ENCODE results near the gene SLC25A43. TPM values are rescaled to one million over a fixed set of nuclear protein-coding genes. Genes with fewer than 3 reads are reported as not detected.
"Not testable (repeated sequence)": the region's sequence is repeated elsewhere in the genome, so short reads cannot be mapped to it uniquely, and the experiment has no call there.

SLC25A43 gene
- total and polyA plus RNA-seq, 4 donors = 1.9 to 13.3 (median 4.8) TPM

GRCh38 chrX:119381349-119381944, 17.7 kb upstream of the SLC25A43 start:
- 48% methylated on average over 1 of the region's 1 CpG for WGBS (ENCODE audit: insufficient coverage)
- H3K4me3 ChIP-seq (ENCODE audit: low read depth, low read length) = no peak overlapping the region
- H3K27me3 ChIP-seq (ENCODE audit: control insufficient read depth, insufficient read depth, low read length) = no peaks in the 10 kb centered on the region
- H3K9me3 ChIP-seq (ENCODE audit: control insufficient read depth, insufficient read depth, low read length) = no peaks in the 10 kb centered on the region
- H3K4me1 ChIP-seq (ENCODE audit: control insufficient read depth, insufficient read depth, low read length) = no peaks in the 10 kb centered on the region
- DNase-seq (ENCODE audit: low read depth in 4 of 6, low spot score in 6 of 6) = no peak
- no peaks in the 10 kb centered on the region for H3K36me3 ChIP-seq (ENCODE audit: control insufficient read depth, insufficient read depth, low read length)
- no peak overlapping the region for H3K27ac ChIP-seq (ENCODE audit: low read depth, low read length)

DNA sequence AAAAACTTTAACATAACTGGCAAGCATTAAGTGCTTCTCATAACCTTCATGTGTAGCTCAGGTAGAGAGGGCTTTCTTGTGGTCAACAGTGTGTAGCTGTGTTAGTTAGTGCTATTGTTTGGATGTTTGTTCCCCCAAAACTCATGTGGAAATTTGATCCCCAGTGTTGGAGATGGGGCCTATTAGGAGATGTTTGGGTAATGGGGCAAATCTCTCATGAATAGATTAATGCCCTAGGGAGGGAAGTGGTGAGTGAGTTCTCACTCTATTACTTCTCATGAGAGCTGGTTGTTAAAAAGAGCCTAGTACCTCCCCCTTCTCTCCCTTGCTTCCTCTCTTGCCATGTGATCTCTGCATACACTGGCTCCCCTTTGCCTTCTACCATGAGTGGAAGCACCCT, 16.5 kb upstream of the SLC25A43 start:
- H3K4me1 ChIP-seq (ENCODE audit: control insufficient read depth, insufficient read depth, low read length) = no peaks in the 10 kb centered on the region
- H3K4me3 ChIP-seq (ENCODE audit: low read depth, low read length) = no peak overlapping the region
- no peaks in the 10 kb centered on the region for H3K9me3 ChIP-seq (ENCODE audit: control insufficient read depth, insufficient read depth, low read length)
- H3K27ac ChIP-seq (ENCODE audit: low read depth, low read length) = no peak overlapping the region
- no peaks in the 10 kb centered on the region for H3K27me3 ChIP-seq (ENCODE audit: control insufficient read depth, insufficient read depth, low read length)
- DNase-seq (ENCODE audit: low read depth in 4 of 6, low spot score in 6 of 6) = no peak
- no peaks in the 10 kb centered on the region for H3K36me3 ChIP-seq (ENCODE audit: control insufficient read depth, insufficient read depth, low read length)

GRCh38 chrX:119386685-119387084, 12.5 kb upstream of the SLC25A43 start:
- H3K4me3 ChIP-seq (ENCODE audit: low read depth, low read length); H3K9me3 ChIP-seq (ENCODE audit: control insufficient read depth, insufficient read depth, low read length); H3K4me1 ChIP-seq (ENCODE audit: control insufficient read depth, insufficient read depth, low read length); H3K27me3 ChIP-seq (ENCODE audit: control insufficient read depth, insufficient read depth, low read length); H3K27ac ChIP-seq (ENCODE audit: low read depth, low read length); DNase-seq (ENCODE audit: low read depth in 4 of 6, low spot score in 6 of 6); H3K36me3 ChIP-seq (ENCODE audit: control insufficient read depth, insufficient read depth, low read length): not testable (repeated sequence)
- 60% methylated on average over 2 of the region's 4 CpGs for WGBS (ENCODE audit: insufficient coverage)

GRCh38 chrX:119387426-119387825, 11.7 kb upstream of the SLC25A43 start:
- not testable (repeated sequence) for H3K27ac ChIP-seq (ENCODE audit: low read depth, low read length); H3K9me3 ChIP-seq (ENCODE audit: control insufficient read depth, insufficient read depth, low read length); H3K4me1 ChIP-seq (ENCODE audit: control insufficient read depth, insufficient read depth, low read length); H3K27me3 ChIP-seq (ENCODE audit: control insufficient read depth, insufficient read depth, low read length); H3K4me3 ChIP-seq (ENCODE audit: low read depth, low read length); DNase-seq (ENCODE audit: low read depth in 4 of 6, low spot score in 6 of 6); H3K36me3 ChIP-seq (ENCODE audit: control insufficient read depth, insufficient read depth, low read length)
- WGBS (ENCODE audit: insufficient coverage) = 87% methylated on average over 20 of the region's 20 CpGs

DNA sequence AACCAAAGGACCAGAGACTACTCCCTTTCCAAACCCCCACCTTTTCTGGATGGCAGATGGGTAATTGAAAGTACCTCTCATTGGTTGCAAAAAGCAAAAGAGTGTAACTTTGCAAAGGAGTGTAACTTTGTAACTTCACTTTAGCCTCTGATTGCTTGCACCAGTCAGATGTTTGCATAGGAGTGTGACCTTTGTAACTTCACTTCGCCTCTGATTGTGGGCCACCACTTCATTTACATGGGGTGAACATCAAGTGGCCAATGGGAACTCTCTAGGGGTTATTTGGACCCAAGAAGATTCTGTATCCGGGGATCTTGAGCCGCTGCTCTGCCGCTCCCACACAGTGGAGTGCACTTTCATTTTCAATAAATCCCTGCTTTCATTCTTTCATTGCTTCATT, 9.9 kb upstream of the SLC25A43 start:
- Histone ChIP-seq H3K27ac (ENCODE audit: low read depth, low read length) (no peak overlapping the region), H3K36me3 (ENCODE audit: control insufficient read depth, insufficient read depth, low read length) (no peaks in the 10 kb centered on the region), H3K4me1 (ENCODE audit: control insufficient read depth, insufficient read depth, low read length) (no peaks in the 10 kb centered on the region), H3K4me3 (ENCODE audit: low read depth, low read length) (no peak overlapping the region), H3K27me3 (ENCODE audit: control insufficient read depth, insufficient read depth, low read length) (no peaks in the 10 kb centered on the region), H3K9me3 (ENCODE audit: control insufficient read depth, insufficient read depth, low read length) (no peaks in the 10 kb centered on the region)
- DNase-seq (ENCODE audit: low read depth in 4 of 6, low spot score in 6 of 6) = no peak
- 57% methylated on average over 4 of the region's 4 CpGs for WGBS (ENCODE audit: insufficient coverage)

GRCh38 chrX:119389871-119390501, 9.2 kb upstream of the SLC25A43 start:
- Histone ChIP-seq H3K9me3 (ENCODE audit: control insufficient read depth, insufficient read depth, low read length) (no peaks in the 10 kb centered on the region), H3K36me3 (ENCODE audit: control insufficient read depth, insufficient read depth, low read length) (no peaks in the 10 kb centered on the region), H3K4me3 (ENCODE audit: low read depth, low read length) (no peak overlapping the region), H3K27me3 (ENCODE audit: control insufficient read depth, insufficient read depth, low read length) (no peaks in the 10 kb centered on the region), H3K4me1 (ENCODE audit: control insufficient read depth, insufficient read depth, low read length) (no peaks in the 10 kb centered on the region), H3K27ac (ENCODE audit: low read depth, low read length) (no peak overlapping the region)
- 35% methylated on average over 7 of the region's 7 CpGs for WGBS (ENCODE audit: insufficient coverage)
- peak in 1 of 6 donors; percentile 39 for DNase-seq (ENCODE audit: low read depth in 4 of 6, low spot score in 6 of 6)

GRCh38 chrX:119391279-119391678, 7.9 kb upstream of the SLC25A43 start:
- no peaks in the 10 kb centered on the region for H3K9me3 ChIP-seq (ENCODE audit: control insufficient read depth, insufficient read depth, low read length)
- no peaks in the 10 kb centered on the region for H3K27me3 ChIP-seq (ENCODE audit: control insufficient read depth, insufficient read depth, low read length)
- no peak overlapping the region for H3K27ac ChIP-seq (ENCODE audit: low read depth, low read length)
- H3K4me1 ChIP-seq (ENCODE audit: control insufficient read depth, insufficient read depth, low read length) = no peaks in the 10 kb centered on the region
- no peak overlapping the region for H3K4me3 ChIP-seq (ENCODE audit: low read depth, low read length)
- no peaks in the 10 kb centered on the region for H3K36me3 ChIP-seq (ENCODE audit: control insufficient read depth, insufficient read depth, low read length)
- 100% methylated on average over 1 of the region's 8 CpGs for WGBS (ENCODE audit: insufficient coverage)
- no peak for DNase-seq (ENCODE audit: low read depth in 4 of 6, low spot score in 6 of 6)

- WGBS (ENCODE audit: insufficient coverage) = 86% methylated on average over 1 of the region's 2 CpGs
- DNase-seq (ENCODE audit: low read depth in 4 of 6, low spot score in 6 of 6) = no peak
- H3K27me3 ChIP-seq (ENCODE audit: control insufficient read depth, insufficient read depth, low read length) = no peaks in the 10 kb centered on the region
- no peaks in the 10 kb centered on the region for H3K4me1 ChIP-seq (ENCODE audit: control insufficient read depth, insufficient read depth, low read length)
- no peaks in the 10 kb centered on the region for H3K9me3 ChIP-seq (ENCODE audit: control insufficient read depth, insufficient read depth, low read length)
- no peak overlapping the region for H3K4me3 ChIP-seq (ENCODE audit: low read depth, low read length)
- H3K27ac ChIP-seq (ENCODE audit: low read depth, low read length) = no peak overlapping the region
- no peaks in the 10 kb centered on the region for H3K36me3 ChIP-seq (ENCODE audit: control insufficient read depth, insufficient read depth, low read length)
These were observed 6.0 kb upstream of the SLC25A43 start for GRCh38 chrX:119393144-119393543.

DNA sequence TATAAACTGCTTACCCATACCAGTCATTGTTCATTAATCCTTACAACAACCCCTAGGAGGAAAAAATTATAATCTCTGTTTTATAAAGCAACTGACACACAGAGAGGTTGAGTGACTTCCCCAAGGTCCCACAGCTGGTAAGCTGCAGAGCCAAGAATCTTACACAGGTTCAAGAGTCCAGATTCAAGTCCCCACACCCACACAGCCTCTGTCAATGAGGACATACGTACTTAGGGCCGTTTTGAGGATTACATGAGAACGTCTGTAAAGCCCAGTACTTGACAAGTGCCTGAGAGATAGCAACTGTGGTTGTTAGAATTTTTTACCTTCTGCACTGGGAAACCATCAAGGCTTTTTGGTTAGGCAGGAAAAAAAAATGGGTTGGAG, 556 bp upstream of the SLC25A43 start:
- Histone ChIP-seq H3K4me3 (ENCODE audit: low read depth, low read length) (peak overlapping the region; percentile 42), H3K27ac (ENCODE audit: low read depth, low read length) (no peak overlapping the region)

GRCh38 chrX:119399772-119400101, 601 bp downstream of the SLC25A43 start:
- no peaks in the 10 kb centered on the region for H3K27me3 ChIP-seq (ENCODE audit: control insufficient read depth, insufficient read depth, low read length)
- peak in 2 of 6 donors; percentile 9 to 21 for DNase-seq (ENCODE audit: low read depth in 4 of 6, low spot score in 6 of 6)
- H3K9me3 ChIP-seq (ENCODE audit: control insufficient read depth, insufficient read depth, low read length) = no peaks in the 10 kb centered on the region
- peak overlapping the region; percentile 42 for H3K4me3 ChIP-seq (ENCODE audit: low read depth, low read length)
- peaks cover 6% of the 10 kb centered on the region for H3K4me1 ChIP-seq (ENCODE audit: control insufficient read depth, insufficient read depth, low read length)
- 25% methylated on average over 11 of the region's 12 CpGs for WGBS (ENCODE audit: insufficient coverage)
- H3K27ac ChIP-seq (ENCODE audit: low read depth, low read length) = no peak overlapping the region
- no peaks in the 10 kb centered on the region for H3K36me3 ChIP-seq (ENCODE audit: control insufficient read depth, insufficient read depth, low read length)

More for the DNA sequence above, 556 bp upstream of the SLC25A43 start:
- Histone ChIP-seq H3K4me1 (ENCODE audit: control insufficient read depth, insufficient read depth, low read length) (peaks cover 6% of the 10 kb centered on the region), H3K27me3 (ENCODE audit: control insufficient read depth, insufficient read depth, low read length) (no peaks in the 10 kb centered on the region), H3K9me3 (ENCODE audit: control insufficient read depth, insufficient read depth, low read length) (no peaks in the 10 kb centered on the region), H3K36me3 (ENCODE audit: control insufficient read depth, insufficient read depth, low read length) (no peaks in the 10 kb centered on the region)
- DNase-seq (ENCODE audit: low read depth in 4 of 6, low spot score in 6 of 6) = no peak
- WGBS (ENCODE audit: insufficient coverage) = 36% methylated on average over 3 of the region's 3 CpGs
